ENCODE measurements around the gene RRP36. TPM values are rescaled to one million over a fixed set of nuclear protein-coding genes. Genes with fewer than 3 reads are reported as not detected.
A peak's percentile ranks its signal among the peaks of the same experiment; 100 is the strongest.
"Not testable (repeated sequence)": the region's sequence is repeated elsewhere in the genome, so short reads cannot be mapped to it uniquely, and the experiment has no call there.

The RRP36 gene
- total RNA-seq, 1 experiment from 2014 or later = 73.7 TPM

- no peak for DNase-seq
- Histone ChIP-seq H3K9me3 (no peaks in the 10 kb centered on the region), H3K36me3 (no peaks in the 10 kb centered on the region), H3K4me3 (no peak overlapping the region), H3K27me3 (no peaks in the 10 kb centered on the region)
Observed at GRCh38 chr6:42996513-42996912, 24.9 kb upstream of the RRP36 start.

GRCh38 chr6:42998205-42998604 lies 23.2 kb upstream of the RRP36 start:
- not testable (repeated sequence) for H3K36me3 ChIP-seq, H3K9me3 ChIP-seq, DNase-seq, H3K27me3 ChIP-seq, H3K4me3 ChIP-seq

- no peaks in the 10 kb centered on the region for H3K36me3 ChIP-seq
- no peak for DNase-seq
- H3K27me3 ChIP-seq = no peaks in the 10 kb centered on the region
- H3K9me3 ChIP-seq = no peaks in the 10 kb centered on the region
- no peak overlapping the region for H3K4me3 ChIP-seq
Observed at GRCh38 chr6:43001843-43002242, 19.6 kb upstream of the RRP36 start.

- Histone ChIP-seq H3K4me3 (no peak overlapping the region), H3K36me3 (no peaks in the 10 kb centered on the region; the same call in 1 of the 2 replicates), H3K9me3 (no peaks in the 10 kb centered on the region), H3K27me3 (no peaks in the 10 kb centered on the region)
- DNase-seq = no peak
Observed at GRCh38 chr6:43005844-43006243, 15.6 kb upstream of the RRP36 start.

- peaks cover 1% of the 10 kb centered on the region for H3K36me3 ChIP-seq
- no peak for DNase-seq
- H3K9me3 ChIP-seq = no peaks in the 10 kb centered on the region
- no peaks in the 10 kb centered on the region for H3K27me3 ChIP-seq
- H3K4me3 ChIP-seq = no peak overlapping the region
Observed at GRCh38 chr6:43006251-43006650, 15.2 kb upstream of the RRP36 start.

GRCh38 chr6:43007126-43007525 lies 14.3 kb upstream of the RRP36 start:
- Histone ChIP-seq H3K4me3 (no peak overlapping the region), H3K36me3 (peaks cover 10% of the 10 kb centered on the region), H3K9me3 (no peaks in the 10 kb centered on the region), H3K27me3 (no peaks in the 10 kb centered on the region)
- no peak for DNase-seq

GRCh38 chr6:43009124-43009523 lies 12.3 kb upstream of the RRP36 start:
- H3K27me3 ChIP-seq = no peaks in the 10 kb centered on the region
- peaks cover 11% of the 10 kb centered on the region for H3K36me3 ChIP-seq
- H3K4me3 ChIP-seq = no peak overlapping the region
- DNase-seq = peak; percentile 18
- H3K9me3 ChIP-seq = no peaks in the 10 kb centered on the region

GRCh38 chr6:43011207-43011606 lies 10.2 kb upstream of the RRP36 start:
- Histone ChIP-seq H3K4me3 (no peak overlapping the region), H3K9me3 (no peaks in the 10 kb centered on the region), H3K27me3 (no peaks in the 10 kb centered on the region), H3K36me3 (peaks cover 11% of the 10 kb centered on the region)
- DNase-seq = no peak

GRCh38 chr6:43012364-43012763 lies 9.1 kb upstream of the RRP36 start:
- Histone ChIP-seq H3K9me3 (no peaks in the 10 kb centered on the region), H3K36me3 (peaks cover 11% of the 10 kb centered on the region), H3K4me3 (peak overlapping the region; percentile 67), H3K27me3 (no peaks in the 10 kb centered on the region)
- no peak for DNase-seq

GRCh38 chr6:43013097-43013842 lies 8.2 kb upstream of the RRP36 start:
- Histone ChIP-seq H3K36me3 (peaks cover 11% of the 10 kb centered on the region), H3K9me3 (no peaks in the 10 kb centered on the region), H3K27me3 (no peaks in the 10 kb centered on the region), H3K4me3 (peak overlapping the region; percentile 67)
- DNase-seq = no peak

- no peaks in the 10 kb centered on the region for H3K27me3 ChIP-seq
- H3K36me3 ChIP-seq = peaks cover 11% of the 10 kb centered on the region
- peak within 1 kb of the TSS; percentile 67 for H3K4me3 ChIP-seq
- peak; percentile 96 for DNase-seq
- no peaks in the 10 kb centered on the region for H3K9me3 ChIP-seq
Observed at GRCh38 chr6:43013843-43014433, 7.5 kb upstream of the RRP36 start, which contains the start of the genes KLHDC3 and MEA1. Gene KLHDC3, plus strand, starts transcription at chr6:43014249. Its CDS starts 2,944 bp downstream, at chr6:43017193. Gene MEA1, minus strand, starts transcription at chr6:43013946. Its CDS starts 133 bp downstream, at chr6:43013813.

GRCh38 chr6:43014434-43014909 lies 7.0 kb upstream of the RRP36 start:
- H3K4me3 ChIP-seq = peak overlapping the region; percentile 67
- no peaks in the 10 kb centered on the region for H3K27me3 ChIP-seq
- H3K9me3 ChIP-seq = no peaks in the 10 kb centered on the region
- DNase-seq = no peak
- H3K36me3 ChIP-seq = peaks cover 11% of the 10 kb centered on the region

GRCh38 chr6:43016176-43016942 lies 5.1 kb upstream of the RRP36 start:
- Histone ChIP-seq H3K36me3 (peaks cover 12% of the 10 kb centered on the region), H3K9me3 (no peaks in the 10 kb centered on the region), H3K4me3 (no peak overlapping the region), H3K27me3 (no peaks in the 10 kb centered on the region)
- DNase-seq = no peak

- no peak overlapping the region for H3K4me3 ChIP-seq
- no peaks in the 10 kb centered on the region for H3K9me3 ChIP-seq
- H3K27me3 ChIP-seq = no peaks in the 10 kb centered on the region
- H3K36me3 ChIP-seq = peaks cover 6% of the 10 kb centered on the region
- no peak for DNase-seq
Observed at GRCh38 chr6:43016943-43017334, 4.5 kb upstream of the RRP36 start.

GRCh38 chr6:43019152-43019551 lies 2.3 kb upstream of the RRP36 start:
- Histone ChIP-seq H3K27me3 (no peaks in the 10 kb centered on the region), H3K4me3 (no peak overlapping the region), H3K9me3 (no peaks in the 10 kb centered on the region), H3K36me3 (peaks cover 8% of the 10 kb centered on the region)
- DNase-seq = no peak

GRCh38 chr6:43020052-43020705 lies 1.2 kb upstream of the RRP36 start:
- H3K9me3 ChIP-seq = no peaks in the 10 kb centered on the region
- no peaks in the 10 kb centered on the region for H3K27me3 ChIP-seq
- no peak overlapping the region for H3K4me3 ChIP-seq
- peaks cover 14% of the 10 kb centered on the region for H3K36me3 ChIP-seq
- DNase-seq = no peak

GRCh38 chr6:43020847-43021246 lies 576 bp upstream of the RRP36 start:
- peak overlapping the region; percentile 66 for H3K4me3 ChIP-seq
- DNase-seq = peak; percentile 10
- peaks cover 16% of the 10 kb centered on the region for H3K36me3 ChIP-seq
- H3K9me3 ChIP-seq = no peaks in the 10 kb centered on the region
- H3K27me3 ChIP-seq = no peaks in the 10 kb centered on the region
